Uterus (tissue), 4 donors: ENCODE measurements around the gene C1S. TPM values are rescaled to one million over a fixed set of nuclear protein-coding genes. Genes with fewer than 3 reads are reported as not detected.
"Not testable (repeated sequence)": the region's sequence is repeated elsewhere in the genome, so short reads cannot be mapped to it uniquely, and the experiment has no call there.

Experiments
- DNase-seq, 2 donors: peaks; one replicate each; pipeline ENCODE4 v3.0.0-alpha.2; 2019 to 2020
- H3K27ac ChIP-seq, 2 donors: fragments of 200-600 bp; sonication (generic); 1 replicate in 1 of 2; 2 replicates in 1 of 2; pipeline ENCODE4 v1.5.1; 2016 to 2018
- H3K27me3 ChIP-seq, 2 donors: fragments of 200-600 bp; sonication (generic); one replicate each; pipeline ENCODE4 v1.5.1; 2018 to 2019; ENCODE audit warnings: control low read depth in 1 of 2
- H3K36me3 ChIP-seq, 2 donors: fragments of 200-600 bp; sonication (generic); one replicate each; pipeline ENCODE4 v1.5.1; 2019; ENCODE audit warnings: control low read depth in 1 of 2
- H3K4me1 ChIP-seq, 2 donors: fragments of 200-600 bp; sonication (generic); one replicate each; pipeline ENCODE4 v1.5.1; 2018 to 2019; ENCODE audit warnings: control low read depth in 1 of 2
- H3K4me3 ChIP-seq, 2 donors: fragments of 200-600 bp; sonication (generic); 1 replicate in 1 of 2; 2 replicates in 1 of 2; pipeline ENCODE4 v1.5.1; 2018 to 2019; ENCODE audit warnings: mild to moderate bottlenecking in 1 of 2
- H3K9me3 ChIP-seq, 2 donors: fragments of 200-600 bp; sonication (generic); one replicate each; pipeline ENCODE4 v1.5.1; 2019; ENCODE audit warnings: control low read depth in 1 of 2
- POLR2A ChIP-seq, 2 donors: fragments of 450-650 bp; IDR thresholded peaks; one replicate each; pipeline ENCODE4 v1.6.1; 2016; ENCODE audit warnings: antibody characterized with exemption in 2 of 2, mild to moderate bottlenecking in 1 of 2, moderate library complexity in 1 of 2
- intact Hi-C: fragments of 100-400 bp; cut with DNase I; formaldehyde crosslinking; loops from one replicate; pipeline ENCODE4 v1.15.1; 2023; ENCODE audit warnings: low total_unique reads
- total RNA-seq, 4 donors: library from RNA; depleted of rRNA in 3 of 4; stranded (reverse); fragments of >200 nt in 3 of 4; gene quantifications; one replicate each; pipeline versions ENCODE4 v1.1.0 to v1.2.4, GENCODE V29; 2014 to 2023
- TF ChIP-seq, protein P1 (sequence below), 4 experiments: fragments of 200-600 bp in 2 of 4; fragments of 450-650 bp in 2 of 4; sonication (generic) in 2 of 4; IDR thresholded peaks; one replicate each; pipeline ENCODE4 v1.5.1; 2016 to 2019; ENCODE audit warnings: antibody characterized with exemption in 4 of 4, mild to moderate bottlenecking in 2 of 4, moderate library complexity in 1 of 4
- donor health status: DM: yes; HTN: yes; CAD: no.

The C1S gene
- total RNA-seq = 100 to 1,000 TPM; 172 to 554 (median 468) TPM

DNA sequence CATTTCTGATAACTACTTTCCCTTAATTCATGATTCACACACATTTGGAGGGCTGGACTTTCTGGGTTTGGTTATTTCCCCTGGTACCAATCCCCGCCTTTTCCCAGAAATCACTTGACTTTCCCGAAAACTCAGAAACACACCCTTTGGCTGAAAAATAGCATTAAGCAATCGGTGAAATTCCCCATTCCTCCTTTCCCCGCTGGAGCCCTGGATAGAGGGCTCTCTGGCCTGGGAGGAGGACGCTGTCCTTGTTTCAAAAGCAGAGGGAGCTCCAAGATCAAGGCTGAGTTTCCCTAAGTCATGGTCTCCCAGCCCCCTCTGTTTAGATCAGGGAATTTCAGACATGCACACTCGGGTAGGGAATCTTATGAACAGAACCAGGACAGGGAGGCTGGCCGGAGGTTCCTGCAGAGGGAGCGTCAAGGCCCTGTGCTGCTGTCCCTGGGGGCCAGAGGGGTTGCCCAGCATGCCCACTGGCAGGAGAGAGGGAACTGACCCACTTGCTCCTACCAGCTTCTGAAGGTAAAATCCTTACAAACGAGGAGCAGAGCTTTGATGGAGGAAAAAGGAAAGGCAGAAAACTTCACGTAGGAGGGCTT lies at the start of gene C1S:
TSS of gene C1S (plus strand) at position 366 of the 602 bp plus-strand sequence. CDS start 1,195 bp downstream, outside the sequence.
- H3K4me1 ChIP-seq = peaks cover 0 to 6% of the 10 kb centered on the region in 2 donors

DNA sequence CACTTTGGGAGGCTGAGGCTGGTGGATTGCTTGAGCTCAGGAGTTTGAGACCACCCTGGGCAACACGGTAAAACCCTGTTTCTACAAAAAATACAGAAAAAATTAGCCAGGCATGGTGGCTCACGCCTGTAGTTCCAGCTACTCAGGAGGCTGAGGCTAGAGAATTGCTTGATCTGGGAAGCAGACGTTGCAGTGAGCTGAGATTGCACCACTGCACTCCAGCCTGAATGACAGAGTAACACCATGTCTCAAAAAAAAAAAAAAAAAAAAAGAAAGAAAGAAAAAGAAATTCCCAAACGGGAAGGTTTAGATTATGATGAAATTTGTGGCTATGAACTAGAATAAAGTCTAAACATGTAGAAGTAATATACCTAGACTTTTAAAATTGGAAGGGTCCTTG lies 49.1 kb upstream of the C1S start:
- H3K36me3 ChIP-seq, H3K27me3 ChIP-seq: not testable (repeated sequence)

More for the DNA sequence above, at the start of gene C1S:
- no peaks in the 10 kb centered on the region for H3K27me3 ChIP-seq
- no peaks in the 10 kb centered on the region for H3K36me3 ChIP-seq
- H3K27ac ChIP-seq = peak within 1 kb of the TSS; percentile 88 to 90
- TF ChIP-seq POLR2A (IDR thresholded peaks at IDR 0.05) = peak; percentile 47 to 70
- TF ChIP-seq, protein P1, sequence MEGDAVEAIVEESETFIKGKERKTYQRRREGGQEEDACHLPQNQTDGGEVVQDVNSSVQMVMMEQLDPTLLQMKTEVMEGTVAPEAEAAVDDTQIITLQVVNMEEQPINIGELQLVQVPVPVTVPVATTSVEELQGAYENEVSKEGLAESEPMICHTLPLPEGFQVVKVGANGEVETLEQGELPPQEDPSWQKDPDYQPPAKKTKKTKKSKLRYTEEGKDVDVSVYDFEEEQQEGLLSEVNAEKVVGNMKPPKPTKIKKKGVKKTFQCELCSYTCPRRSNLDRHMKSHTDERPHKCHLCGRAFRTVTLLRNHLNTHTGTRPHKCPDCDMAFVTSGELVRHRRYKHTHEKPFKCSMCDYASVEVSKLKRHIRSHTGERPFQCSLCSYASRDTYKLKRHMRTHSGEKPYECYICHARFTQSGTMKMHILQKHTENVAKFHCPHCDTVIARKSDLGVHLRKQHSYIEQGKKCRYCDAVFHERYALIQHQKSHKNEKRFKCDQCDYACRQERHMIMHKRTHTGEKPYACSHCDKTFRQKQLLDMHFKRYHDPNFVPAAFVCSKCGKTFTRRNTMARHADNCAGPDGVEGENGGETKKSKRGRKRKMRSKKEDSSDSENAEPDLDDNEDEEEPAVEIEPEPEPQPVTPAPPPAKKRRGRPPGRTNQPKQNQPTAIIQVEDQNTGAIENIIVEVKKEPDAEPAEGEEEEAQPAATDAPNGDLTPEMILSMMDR (IDR thresholded peaks at IDR 0.05) = peak; percentile 92 to 99 (median 96)
- H3K4me3 ChIP-seq = peak within 1 kb of the TSS; percentile 40 to 49
- no peaks in the 10 kb centered on the region for H3K9me3 ChIP-seq
- peak; percentile 83 to 91 for DNase-seq
- intact Hi-C loops = loop anchor here (5.0 kb wide), 1 partner anchor 47 kb away; the partner anchor contains the start of gene C1RL

DNA sequence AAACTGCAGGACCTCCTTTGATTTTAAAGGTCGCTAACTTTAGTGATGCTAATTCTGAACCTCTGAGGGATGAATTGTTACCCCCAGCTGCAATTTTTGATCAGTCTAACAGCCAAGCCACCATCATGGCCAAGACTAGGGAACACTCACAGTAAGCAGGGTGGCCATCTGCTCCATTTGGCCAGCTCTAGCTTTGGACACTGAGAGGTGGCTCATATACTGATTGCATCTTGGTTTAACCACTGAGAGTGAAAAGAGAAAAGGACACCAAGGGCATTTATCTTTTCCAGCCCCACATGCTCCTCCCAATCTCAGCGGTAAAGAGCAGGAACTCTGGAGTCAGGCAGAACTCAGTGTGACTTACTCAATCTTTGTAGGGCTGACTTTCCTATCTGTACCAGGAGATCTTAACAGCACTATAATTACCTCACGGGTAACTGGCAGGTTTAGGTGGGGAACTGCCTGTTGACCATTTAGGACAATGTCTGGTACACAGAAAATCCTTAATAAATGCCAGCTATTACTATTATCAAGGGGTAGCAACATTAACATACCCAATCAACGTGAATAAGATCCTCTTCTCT lies 48.4 kb upstream of the C1S start:
- no peak for DNase-seq
- intact Hi-C loops = no loop called here
- H3K27ac ChIP-seq = no peak overlapping the region

More for the DNA sequence above, 49.1 kb upstream of the C1S start:
- H3K9me3 ChIP-seq, H3K4me1 ChIP-seq, intact Hi-C loops, DNase-seq, H3K27ac ChIP-seq, H3K4me3 ChIP-seq: not testable (repeated sequence)

DNA sequence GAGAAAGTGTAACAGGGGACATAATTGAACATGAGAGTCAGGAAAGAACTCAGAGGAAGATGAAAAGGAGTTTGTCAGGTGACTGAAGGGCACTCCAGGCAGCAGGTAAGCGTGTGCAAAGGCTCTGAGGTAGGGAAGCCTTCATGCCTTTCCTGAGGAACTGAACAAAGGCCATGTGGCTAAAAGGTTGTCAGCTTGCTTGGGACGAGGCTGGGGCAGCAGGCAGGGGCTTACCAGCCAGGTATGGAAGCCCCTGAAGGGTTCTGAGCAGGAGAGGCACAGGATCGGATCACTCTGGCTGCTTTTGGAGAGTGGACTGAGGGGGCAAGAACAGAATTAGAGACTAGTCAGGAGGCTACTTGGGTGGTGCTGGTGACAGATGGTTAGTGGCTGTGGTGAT lies 47.4 kb upstream of the C1S start:
- intact Hi-C loops = no loop called here
- H3K4me3 ChIP-seq = no peak overlapping the region
- no peak overlapping the region for H3K27ac ChIP-seq
- no peaks in the 10 kb centered on the region for H3K9me3 ChIP-seq
- no peaks in the 10 kb centered on the region for H3K27me3 ChIP-seq
- no peaks in the 10 kb centered on the region for H3K36me3 ChIP-seq
- TF ChIP-seq POLR2A (IDR thresholded peaks at IDR 0.05) = no peak
- TF ChIP-seq, protein P1 (IDR thresholded peaks at IDR 0.05) = no peak
- H3K4me1 ChIP-seq = no peaks in the 10 kb centered on the region
- DNase-seq = no peak

More for the DNA sequence above, 48.4 kb upstream of the C1S start:
- no peak overlapping the region for H3K4me3 ChIP-seq
- no peak for TF ChIP-seq POLR2A (IDR thresholded peaks at IDR 0.05)
- TF ChIP-seq, protein P1 (IDR thresholded peaks at IDR 0.05) = no peak
- H3K4me1 ChIP-seq = no peaks in the 10 kb centered on the region
- no peaks in the 10 kb centered on the region for H3K36me3 ChIP-seq
- no peaks in the 10 kb centered on the region for H3K9me3 ChIP-seq
- no peaks in the 10 kb centered on the region for H3K27me3 ChIP-seq

DNA sequence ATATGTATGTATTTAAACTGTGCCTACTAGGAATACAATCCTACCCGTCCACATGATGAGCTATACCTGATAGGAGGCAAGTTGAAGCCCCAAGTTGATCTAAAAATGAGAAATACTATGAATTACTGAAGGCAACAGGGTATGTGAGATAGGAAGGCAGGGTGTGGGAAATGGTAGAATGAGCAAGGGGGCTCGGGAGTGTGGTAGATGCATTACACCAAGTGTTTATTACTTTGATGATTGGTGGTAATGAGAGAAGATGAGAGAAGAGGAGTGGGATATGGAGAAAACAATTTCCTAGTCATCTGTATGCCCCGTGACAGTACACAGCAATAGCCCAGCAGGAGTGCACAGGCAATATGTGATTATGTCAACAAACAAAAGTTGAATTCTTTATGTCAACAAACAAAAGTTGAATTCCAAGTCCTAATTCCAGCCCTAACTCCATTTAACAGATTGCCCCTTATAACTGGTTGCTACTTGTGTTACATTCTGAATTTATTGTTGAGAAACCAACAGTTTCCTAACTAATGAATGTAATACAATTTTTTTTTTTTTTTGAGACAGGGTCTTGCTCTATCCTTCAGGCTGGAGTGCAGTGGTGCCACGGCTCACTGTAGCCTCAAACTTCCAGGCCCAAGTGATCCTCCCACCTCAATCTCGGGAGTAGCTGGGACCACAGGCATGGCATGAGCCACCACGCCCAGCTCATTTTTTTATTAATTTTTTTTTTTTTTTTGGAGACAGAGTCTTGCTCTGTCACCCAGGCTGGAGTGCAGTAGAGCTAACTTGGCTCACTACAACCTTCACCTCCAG lies 44.8 kb upstream of the C1S start:
- TF ChIP-seq, protein P1 (IDR thresholded peaks at IDR 0.05) = no peak
- Histone ChIP-seq H3K27me3 (no peaks in the 10 kb centered on the region), H3K4me1 (no peaks in the 10 kb centered on the region), H3K27ac (no peak overlapping the region), H3K9me3 (no peaks in the 10 kb centered on the region), H3K4me3 (no peak overlapping the region), H3K36me3 (no peaks in the 10 kb centered on the region)
- intact Hi-C loops = no loop called here
- no peak for DNase-seq
